Measurements from ENCODE around the gene FCRL2. TPM values are rescaled to one million over a fixed set of nuclear protein-coding genes. Genes with fewer than 3 reads are reported as not detected.

The FCRL2 gene
- total and polyA plus RNA-seq, 9 donors, result 0.11 to 0.12 TPM; not detected in 7

DNA sequence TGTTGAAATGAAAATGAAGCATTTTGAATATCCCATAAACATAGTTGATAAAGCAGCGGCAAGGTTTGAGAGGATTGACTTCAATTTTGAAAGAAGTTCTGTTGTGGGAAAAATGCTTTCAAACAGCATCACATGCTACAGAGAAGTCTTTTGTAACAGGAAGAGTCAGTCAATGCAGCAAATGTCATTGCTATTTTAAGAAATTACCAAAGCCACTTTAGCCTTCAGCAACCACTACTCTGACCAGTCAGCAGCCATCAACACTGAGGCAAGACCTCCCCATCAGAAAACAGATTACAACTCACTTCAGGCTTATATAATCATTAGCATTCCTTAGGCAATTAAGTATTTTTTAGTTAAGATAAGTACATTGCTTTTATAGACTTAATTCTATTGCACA, 42.6 kb downstream of the FCRL2 start:
- no peak overlapping the region for H3K4me3 ChIP-seq
- intact Hi-C loops (cut with DNase I), result no loop called here
- 77 to 88% (median 84%) methylated on average over 1 of the region's 1 CpG for WGBS, 3 donors

DNA sequence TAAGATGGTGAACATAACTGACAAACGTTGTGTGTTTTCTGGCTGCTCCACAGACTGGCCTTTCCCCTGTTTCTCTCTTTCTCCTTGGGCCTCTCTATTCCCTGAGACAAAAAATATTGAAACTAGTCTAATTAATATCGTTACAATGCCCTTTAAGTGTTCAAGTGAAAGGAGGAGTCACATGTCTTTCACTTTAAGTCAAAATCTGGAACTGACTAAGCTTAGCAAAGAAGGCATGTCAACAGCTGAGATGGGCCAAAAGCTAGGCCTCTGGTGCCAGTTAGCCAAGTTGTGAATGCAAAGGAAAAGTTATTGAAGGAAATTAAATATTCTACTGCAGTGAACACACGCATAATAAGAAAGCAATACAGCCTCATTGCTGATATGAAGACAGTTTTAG, 44.2 kb downstream of the FCRL2 start:
- WGBS, 3 donors, result 67 to 78% (median 67%) methylated on average over 3 of the region's 3 CpGs
- no peaks in the 10 kb centered on the region for H3K4me1 ChIP-seq (ENCODE audit: insufficient read depth)
- no peak overlapping the region for H3K27ac ChIP-seq
- DNase-seq, result no peak
- H3K9me3 ChIP-seq, result no peaks in the 10 kb centered on the region
- H3K4me3 ChIP-seq, result no peak overlapping the region
- H3K27me3 ChIP-seq, result no peaks in the 10 kb centered on the region
- TF ChIP-seq, protein P1, sequence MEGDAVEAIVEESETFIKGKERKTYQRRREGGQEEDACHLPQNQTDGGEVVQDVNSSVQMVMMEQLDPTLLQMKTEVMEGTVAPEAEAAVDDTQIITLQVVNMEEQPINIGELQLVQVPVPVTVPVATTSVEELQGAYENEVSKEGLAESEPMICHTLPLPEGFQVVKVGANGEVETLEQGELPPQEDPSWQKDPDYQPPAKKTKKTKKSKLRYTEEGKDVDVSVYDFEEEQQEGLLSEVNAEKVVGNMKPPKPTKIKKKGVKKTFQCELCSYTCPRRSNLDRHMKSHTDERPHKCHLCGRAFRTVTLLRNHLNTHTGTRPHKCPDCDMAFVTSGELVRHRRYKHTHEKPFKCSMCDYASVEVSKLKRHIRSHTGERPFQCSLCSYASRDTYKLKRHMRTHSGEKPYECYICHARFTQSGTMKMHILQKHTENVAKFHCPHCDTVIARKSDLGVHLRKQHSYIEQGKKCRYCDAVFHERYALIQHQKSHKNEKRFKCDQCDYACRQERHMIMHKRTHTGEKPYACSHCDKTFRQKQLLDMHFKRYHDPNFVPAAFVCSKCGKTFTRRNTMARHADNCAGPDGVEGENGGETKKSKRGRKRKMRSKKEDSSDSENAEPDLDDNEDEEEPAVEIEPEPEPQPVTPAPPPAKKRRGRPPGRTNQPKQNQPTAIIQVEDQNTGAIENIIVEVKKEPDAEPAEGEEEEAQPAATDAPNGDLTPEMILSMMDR (IDR thresholded peaks at IDR 0.05), result no peak
- TF ChIP-seq POLR2A (IDR thresholded peaks at IDR 0.05), result no peak
- no peak for TF ChIP-seq EP300 (IDR thresholded peaks at IDR 0.05)
- H3K36me3 ChIP-seq, result no peaks in the 10 kb centered on the region
- intact Hi-C loops (cut with DNase I), result no loop called here

More for the DNA sequence above, 42.6 kb downstream of the FCRL2 start:
- Histone ChIP-seq H3K4me1 (ENCODE audit: insufficient read depth) (no peaks in the 10 kb centered on the region), H3K36me3 (no peaks in the 10 kb centered on the region), H3K27me3 (no peaks in the 10 kb centered on the region), H3K27ac (no peak overlapping the region), H3K9me3 (no peaks in the 10 kb centered on the region)
- TF ChIP-seq POLR2A (IDR thresholded peaks at IDR 0.05), result no peak
- TF ChIP-seq, protein P1 (IDR thresholded peaks at IDR 0.05), result no peak
- no peak for TF ChIP-seq EP300 (IDR thresholded peaks at IDR 0.05)
- no peak for DNase-seq

DNA sequence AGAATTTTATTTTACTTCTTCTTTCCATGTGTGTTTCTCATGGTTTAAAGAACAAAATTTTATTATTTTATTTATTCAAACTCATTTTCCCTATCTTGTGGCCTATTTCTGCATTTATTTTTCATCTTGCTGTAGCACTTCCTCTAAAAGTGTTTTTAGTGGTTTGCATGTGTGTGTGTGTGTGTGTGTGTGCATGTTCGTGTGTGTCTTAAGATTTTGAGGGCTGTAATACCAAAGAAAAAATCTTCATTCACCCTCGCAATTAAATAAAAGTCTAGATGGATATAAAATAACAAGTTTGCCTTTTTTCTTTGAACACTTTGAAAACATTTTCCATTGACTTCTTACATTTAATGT, 51.7 kb downstream of the FCRL2 start:
- TF ChIP-seq POLR2A (IDR thresholded peaks at IDR 0.05) (no peak), EP300 (IDR thresholded peaks at IDR 0.05) (no peak)
- TF ChIP-seq, protein P1 (IDR thresholded peaks at IDR 0.05), result no peak
- H3K27me3 ChIP-seq, result no peaks in the 10 kb centered on the region
- intact Hi-C loops (cut with DNase I), result no loop called here
- 54 to 73% (median 65%) methylated on average over 2 of the region's 2 CpGs for WGBS, 3 donors
- no peaks in the 10 kb centered on the region for H3K4me1 ChIP-seq (ENCODE audit: insufficient read depth)
- no peaks in the 10 kb centered on the region for H3K36me3 ChIP-seq
- H3K27ac ChIP-seq, result no peak overlapping the region
- no peaks in the 10 kb centered on the region for H3K9me3 ChIP-seq
- no peak for DNase-seq
- H3K4me3 ChIP-seq, result no peak overlapping the region

DNA sequence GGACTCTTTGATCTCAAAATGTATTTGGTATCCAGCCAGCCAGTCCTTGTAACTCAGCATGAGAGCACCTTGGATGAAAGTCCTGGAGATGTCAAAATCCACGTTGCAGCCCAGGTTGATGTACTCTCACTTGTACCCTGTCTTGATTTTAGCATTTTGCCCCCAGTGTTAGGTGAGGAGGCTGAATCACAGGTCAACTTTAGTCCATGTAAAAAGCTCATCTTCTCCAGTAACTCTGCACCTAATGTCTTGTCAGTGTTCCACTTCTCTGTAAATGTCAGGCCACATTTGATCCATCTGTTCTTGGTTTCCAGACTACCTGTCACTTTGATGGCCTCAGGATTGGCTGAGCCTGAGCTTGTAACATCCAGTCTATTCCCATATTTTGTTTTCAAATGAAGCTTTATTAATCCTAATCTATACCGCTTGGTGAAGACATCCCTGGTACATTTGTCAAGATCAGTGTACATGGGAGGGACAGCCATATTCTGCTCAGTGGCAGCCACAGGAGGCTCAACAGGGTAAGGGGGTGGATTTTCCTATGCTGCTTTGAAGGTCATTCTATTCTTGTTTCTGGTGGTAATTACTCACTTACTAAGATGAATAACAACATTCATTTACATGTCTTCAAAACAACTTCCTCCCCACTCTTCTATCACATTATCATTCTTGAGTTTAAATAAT, 52.3 kb downstream of the FCRL2 start:
- Histone ChIP-seq H3K27ac (no peak overlapping the region), H3K9me3 (no peaks in the 10 kb centered on the region), H3K4me1 (ENCODE audit: insufficient read depth) (no peaks in the 10 kb centered on the region), H3K4me3 (no peak overlapping the region), H3K27me3 (no peaks in the 10 kb centered on the region), H3K36me3 (no peaks in the 10 kb centered on the region)
- intact Hi-C loops (cut with DNase I), result no loop called here
- 66 to 74% (median 71%) methylated on average over 2 of the region's 2 CpGs for WGBS, 3 donors
- TF ChIP-seq EP300 (IDR thresholded peaks at IDR 0.05) (no peak), POLR2A (IDR thresholded peaks at IDR 0.05) (no peak)
- TF ChIP-seq, protein P1 (IDR thresholded peaks at IDR 0.05), result no peak
- DNase-seq, result no peak
